Keratinocyte (primary cell): ENCODE results near the gene CORO2A. TPM values are rescaled to one million over a fixed set of nuclear protein-coding genes. Genes with fewer than 3 reads are reported as not detected.
"Not testable (repeated sequence)": the region's sequence is repeated elsewhere in the genome, so short reads cannot be mapped to it uniquely, and the experiment has no call there.

ENCODE experiments used
- DNase-seq: peaks from one replicate; pipeline ENCODE4 v3.0.0-alpha.2; 2011; ENCODE audit warnings: low read depth, missing footprints, low spot score
- FAIRE-seq: peaks from 2 replicates; lab custom pipeline; 2011; peaks lifted over from hg19 to GRCh38; lab: Jason Lieb, UNC
- H2AFZ ChIP-seq: 2 replicates; pipeline ENCODE4 v1.6.0; 2012; ENCODE audit warnings: low read length, control low read depth, inconsistent platforms; ENCODE audit not compliant: control insufficient read depth
- H3K27ac ChIP-seq: 2 replicates; pipeline ENCODE4 v1.5.1; 2011; ENCODE audit warnings: low read length; ENCODE audit not compliant: control insufficient read depth, insufficient read depth
- H3K27me3 ChIP-seq: 3 replicates; pipeline ENCODE4 v1.6.0; 2011; ENCODE audit warnings: low read length; ENCODE audit not compliant: control insufficient read depth, insufficient read depth; ENCODE audit errors: extremely low read depth
- H3K36me3 ChIP-seq, 2 experiments: 2 replicates in 1 of 2; 3 replicates in 1 of 2; pipeline ENCODE4 v1.5.1; 2011; ENCODE audit warnings: low read length in 2 of 2, mild to moderate bottlenecking in 1 of 2; ENCODE audit not compliant: control insufficient read depth in 2 of 2, insufficient read depth in 2 of 2; ENCODE audit errors: extremely low read depth in 1 of 2
- H3K4me1 ChIP-seq: 3 replicates; pipeline ENCODE4 v1.5.1; 2011; ENCODE audit warnings: low read length; ENCODE audit not compliant: control insufficient read depth, insufficient read depth; ENCODE audit errors: extremely low read depth
- H3K4me2 ChIP-seq: 3 replicates; pipeline ENCODE4 v1.6.0; 2011; ENCODE audit warnings: low read depth, low read length; ENCODE audit not compliant: control insufficient read depth, insufficient read depth; ENCODE audit errors: extremely low read depth
- H3K4me3 ChIP-seq, 3 experiments: fragments of 200-600 bp in 1 of 3; sonication (generic) in 1 of 3; 2 replicates in 2 of 3; 3 replicates in 1 of 3; pipeline ENCODE4 v1.5.1; 2011 to 2016; ENCODE audit warnings: low read length in 3 of 3, mild to moderate bottlenecking in 3 of 3, control low read depth in 2 of 3, inconsistent platforms in 1 of 3, low read depth in 1 of 3, mixed read lengths in 1 of 3, mixed run types in 1 of 3, moderate library complexity in 1 of 3; ENCODE audit not compliant: control insufficient read depth in 2 of 3, insufficient read depth in 2 of 3; ENCODE audit errors: extremely low read depth in 1 of 3
- H3K79me2 ChIP-seq: 2 replicates; pipeline ENCODE4 v1.6.0; 2012; ENCODE audit warnings: low read length; ENCODE audit not compliant: control insufficient read depth, insufficient read depth
- H3K9ac ChIP-seq: 3 replicates; pipeline ENCODE4 v1.6.0; 2011; ENCODE audit warnings: low read length; ENCODE audit not compliant: control insufficient read depth, insufficient read depth; ENCODE audit errors: extremely low read depth
- H3K9me1 ChIP-seq: 3 replicates; pipeline ENCODE4 v1.6.0; 2011; ENCODE audit warnings: low read length; ENCODE audit not compliant: control insufficient read depth, insufficient read depth; ENCODE audit errors: extremely low read depth
- H3K9me3 ChIP-seq: 2 replicates; pipeline ENCODE4 v1.5.1; 2012; ENCODE audit warnings: low read depth, low read length; ENCODE audit not compliant: control insufficient read depth
- H4K20me1 ChIP-seq: 3 replicates; pipeline ENCODE4 v1.6.0; 2011; ENCODE audit warnings: low read length; ENCODE audit not compliant: control insufficient read depth, insufficient read depth; ENCODE audit errors: extremely low read depth
- CTCF ChIP-seq, 3 experiments: IDR thresholded peaks in 1 of 3; conservative IDR thresholded peaks in 1 of 3; optimal IDR thresholded peaks in 1 of 3; 2 replicates in 2 of 3; 3 replicates in 1 of 3; pipeline versions ENCODE3 to v1.5.1; 2011; ENCODE audit warnings: low read length in 3 of 3, mild to moderate bottlenecking in 3 of 3, moderate library complexity in 2 of 3, control low read depth in 1 of 3, inconsistent platforms in 1 of 3; ENCODE audit not compliant: insufficient read depth in 2 of 3; ENCODE audit errors: extremely low read depth in 1 of 3
- EZH2 ChIP-seq: IDR thresholded peaks from one replicate; pipeline ENCODE4 v1.6.1; 2012; ENCODE audit warnings: inconsistent platforms, mild to moderate bottlenecking, low read length, moderate library complexity
- dilution Hi-C: fragments of 300-500 bp; cut with MboI; formaldehyde crosslinking; loops from one replicate; pipeline ENCODE4 v1.7.0; 2020; ENCODE audit warnings: low sequenced_read_pairs; ENCODE audit not compliant: extremely low pct_ligation_motif_present
- polyA plus RNA-seq, 5 experiments: library from polyadenylated mRNA; depleted of rRNA in 3 of 5; stranded (reverse) in 3 of 5; stranded (forward) in 1 of 5; unstranded in 1 of 5; fragments of >200 nt; gene quantifications; 1 replicate in 1 of 5; 2 replicates in 3 of 5; 3 replicates in 1 of 5; pipeline versions ENCODE4 v1.2.1 to v1.2.3, GENCODE V29; 2011 to 2012; ENCODE audit warnings: missing spikeins in 2 of 5, low read depth in 1 of 5, low replicate concordance in 1 of 5

Gene CORO2A
- polyA plus RNA-seq, 1 donor (not counting 4 experiments of a cell fraction or from before 2014, with no cell fraction given): 31.7 TPM

DNA sequence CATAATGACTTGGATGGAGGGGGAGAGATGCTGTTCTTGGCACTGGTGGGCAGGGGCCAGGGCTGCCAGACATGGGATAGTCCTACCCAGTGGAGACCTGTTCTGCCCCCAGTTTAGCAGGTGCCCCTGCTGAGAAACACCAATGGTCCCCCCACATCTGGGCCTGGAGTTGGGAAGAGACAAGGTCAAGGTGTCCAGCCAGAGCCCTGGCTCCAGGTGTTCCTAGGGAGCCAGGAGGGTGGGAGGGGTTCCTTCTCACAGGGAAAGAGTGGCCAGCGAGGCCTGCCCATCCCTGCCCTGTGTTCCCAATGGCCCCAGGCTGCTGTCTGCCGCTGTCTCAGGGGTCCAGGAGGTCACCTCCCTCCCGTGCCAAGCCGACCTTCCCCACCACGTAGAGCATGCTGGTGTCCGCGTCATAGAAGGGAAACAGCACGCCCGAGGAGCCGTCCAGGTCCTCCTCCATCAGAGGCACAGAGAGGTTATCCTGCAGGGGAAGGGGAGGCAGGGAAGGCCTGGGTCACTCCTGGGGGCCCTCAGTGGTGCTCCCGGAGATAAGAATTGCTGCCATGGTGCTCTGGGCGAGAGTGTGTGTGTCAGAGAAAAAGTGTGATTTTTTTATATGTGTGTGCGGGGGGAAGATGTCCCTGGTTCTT, 61.7 kb downstream of the CORO2A start:
- Histone ChIP-seq H3K9me1 (no peaks in the 10 kb centered on the region), H3K4me3 (no peak overlapping the region), H3K9me3 (no peaks in the 10 kb centered on the region), H3K4me2 (no peak overlapping the region), H2AFZ (no peak overlapping the region), H3K79me2 (no peaks in the 10 kb centered on the region), H3K36me3 (peaks cover 40 to 71% of the 10 kb centered on the region in 2 experiments), H3K9ac (no peak overlapping the region), H3K27me3 (no peaks in the 10 kb centered on the region), H3K4me1 (no peaks in the 10 kb centered on the region), H4K20me1 (no peaks in the 10 kb centered on the region), H3K27ac (no peak overlapping the region)
- TF ChIP-seq CTCF (optimal IDR thresholded peaks at IDR 0.05 in 1 of 3, IDR thresholded peaks at IDR 0.05 in 1 of 3, conservative IDR thresholded peaks at IDR 0.05 in 1 of 3; ENCODE audit: extremely low read depth in 1 of 3, insufficient read depth in 2 of 3, low read length in 3 of 3): no peak
- TF ChIP-seq EZH2: no peak
- DNase-seq (no peak), FAIRE-seq (no peak)
- dilution Hi-C loops: no loop called here

- peaks cover 39 to 67% of the 10 kb centered on the region in 2 experiments for H3K36me3 ChIP-seq
These were observed 62.4 kb downstream of the CORO2A start for GRCh38 chr9:98130060-98130459.

GRCh38 chr9:98129451-98129881, 63.0 kb downstream of the CORO2A start:
- H3K36me3 ChIP-seq: peaks cover 42 to 66% of the 10 kb centered on the region in 2 experiments
- TF ChIP-seq CTCF (optimal IDR thresholded peaks at IDR 0.05 in 1 of 3, IDR thresholded peaks at IDR 0.05 in 1 of 3, conservative IDR thresholded peaks at IDR 0.05 in 1 of 3; ENCODE audit: extremely low read depth in 1 of 3, insufficient read depth in 2 of 3, low read length in 3 of 3): no peak
- FAIRE-seq: no peak

More at GRCh38 chr9:98130060-98130459, 62.4 kb downstream of the CORO2A start:
- H3K4me2 ChIP-seq, H2AFZ ChIP-seq, H3K4me3 ChIP-seq, DNase-seq, H3K9me3 ChIP-seq, H3K27me3 ChIP-seq, H3K9me1 ChIP-seq, H3K27ac ChIP-seq, dilution Hi-C loops, H3K9ac ChIP-seq, H4K20me1 ChIP-seq, H3K4me1 ChIP-seq, H3K79me2 ChIP-seq, FAIRE-seq: not testable (repeated sequence)

More at GRCh38 chr9:98129451-98129881, 63.0 kb downstream of the CORO2A start:
- no peaks in the 10 kb centered on the region for H3K9me3 ChIP-seq
- no peaks in the 10 kb centered on the region for H3K4me1 ChIP-seq
- DNase-seq: no peak
- no peak overlapping the region for H2AFZ ChIP-seq
- dilution Hi-C loops: no loop called here
- H3K27me3 ChIP-seq: no peaks in the 10 kb centered on the region
- H4K20me1 ChIP-seq: no peaks in the 10 kb centered on the region
- H3K9ac ChIP-seq: no peak overlapping the region
- no peaks in the 10 kb centered on the region for H3K9me1 ChIP-seq
- no peak overlapping the region for H3K4me3 ChIP-seq
- no peaks in the 10 kb centered on the region for H3K79me2 ChIP-seq
- H3K27ac ChIP-seq: no peak overlapping the region
- H3K4me2 ChIP-seq: no peak overlapping the region
